GM12865 (cell line): ENCODE data around the gene SERPINB12.
A peak's percentile ranks its signal among the peaks of the same experiment; 100 is the strongest.

Experiments
- DNase-seq: peaks from one replicate; pipeline ENCODE4 v3.0.0; 2010; ENCODE audit warnings: low read depth
- H3K4me3 ChIP-seq: 2 replicates; pipeline ENCODE4 v1.5.1; 2011; ENCODE audit warnings: mild to moderate bottlenecking, low read depth, low read length, control low read depth
- TF ChIP-seq, protein P1 (sequence below): IDR thresholded peaks from 2 replicates; pipeline ENCODE4 v1.5.1; 2011; ENCODE audit warnings: low read length, control low read depth, low read depth, inconsistent platforms; ENCODE audit not compliant: insufficient read depth; ENCODE audit errors: missing control alignments

SERPINB12 gene

GRCh38 chr18:63562284-63562683 is 20.1 kb downstream of the SERPINB12 start:
- peak; percentile 33 for DNase-seq
- H3K4me3 ChIP-seq: no peak overlapping the region
- TF ChIP-seq, protein P1, sequence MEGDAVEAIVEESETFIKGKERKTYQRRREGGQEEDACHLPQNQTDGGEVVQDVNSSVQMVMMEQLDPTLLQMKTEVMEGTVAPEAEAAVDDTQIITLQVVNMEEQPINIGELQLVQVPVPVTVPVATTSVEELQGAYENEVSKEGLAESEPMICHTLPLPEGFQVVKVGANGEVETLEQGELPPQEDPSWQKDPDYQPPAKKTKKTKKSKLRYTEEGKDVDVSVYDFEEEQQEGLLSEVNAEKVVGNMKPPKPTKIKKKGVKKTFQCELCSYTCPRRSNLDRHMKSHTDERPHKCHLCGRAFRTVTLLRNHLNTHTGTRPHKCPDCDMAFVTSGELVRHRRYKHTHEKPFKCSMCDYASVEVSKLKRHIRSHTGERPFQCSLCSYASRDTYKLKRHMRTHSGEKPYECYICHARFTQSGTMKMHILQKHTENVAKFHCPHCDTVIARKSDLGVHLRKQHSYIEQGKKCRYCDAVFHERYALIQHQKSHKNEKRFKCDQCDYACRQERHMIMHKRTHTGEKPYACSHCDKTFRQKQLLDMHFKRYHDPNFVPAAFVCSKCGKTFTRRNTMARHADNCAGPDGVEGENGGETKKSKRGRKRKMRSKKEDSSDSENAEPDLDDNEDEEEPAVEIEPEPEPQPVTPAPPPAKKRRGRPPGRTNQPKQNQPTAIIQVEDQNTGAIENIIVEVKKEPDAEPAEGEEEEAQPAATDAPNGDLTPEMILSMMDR: no peak

DNA sequence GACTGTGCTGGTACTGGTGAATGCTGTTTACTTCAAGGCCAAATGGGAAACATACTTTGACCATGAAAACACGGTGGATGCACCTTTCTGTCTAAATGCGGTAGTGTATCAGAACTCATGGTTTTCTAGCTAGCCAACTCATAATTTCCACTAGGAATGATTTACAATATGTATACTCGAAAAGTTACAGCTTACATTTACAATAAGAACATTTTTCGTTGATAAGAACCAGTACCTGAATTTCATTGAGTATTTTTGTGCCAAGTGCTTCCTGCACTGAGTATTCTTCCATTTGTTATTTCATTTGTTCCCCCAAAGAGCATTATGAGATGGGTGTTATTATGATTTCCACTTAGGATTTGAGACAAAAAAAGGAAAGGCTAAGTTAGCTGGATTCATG is 21.9 kb downstream of the SERPINB12 start:
- TF ChIP-seq, protein P1: no peak
- DNase-seq: no peak
- H3K4me3 ChIP-seq: no peak overlapping the region

GRCh38 chr18:63564561-63564960 is 22.4 kb downstream of the SERPINB12 start:
- TF ChIP-seq, protein P1: no peak
- no peak overlapping the region for H3K4me3 ChIP-seq
- DNase-seq: no peak

DNA sequence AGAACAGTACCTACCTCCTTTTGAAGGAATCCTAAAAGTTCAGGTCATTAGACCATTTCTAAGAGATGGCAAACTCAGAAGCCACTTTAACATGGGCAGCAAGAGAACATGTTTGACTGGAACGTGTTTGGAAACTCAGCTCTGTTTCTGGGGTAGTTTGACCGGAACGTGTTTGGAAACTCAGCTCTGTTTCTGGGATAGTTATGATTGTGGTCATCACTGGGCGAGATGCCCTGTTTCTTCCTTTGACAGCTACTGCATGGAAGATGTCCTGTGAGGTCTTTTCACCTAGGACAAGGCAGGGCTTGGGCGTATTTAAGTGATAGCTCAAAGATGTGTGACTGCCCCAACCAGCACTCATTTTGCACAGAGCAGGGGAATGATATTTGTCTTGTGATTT is 25.1 kb downstream of the SERPINB12 start:
- H3K4me3 ChIP-seq: no peak overlapping the region
- TF ChIP-seq, protein P1: no peak
- DNase-seq: no peak

GRCh38 chr18:63567825-63568224 is 25.7 kb downstream of the SERPINB12 start:
- TF ChIP-seq, protein P1: no peak
- no peak overlapping the region for H3K4me3 ChIP-seq
- DNase-seq: no peak

DNA sequence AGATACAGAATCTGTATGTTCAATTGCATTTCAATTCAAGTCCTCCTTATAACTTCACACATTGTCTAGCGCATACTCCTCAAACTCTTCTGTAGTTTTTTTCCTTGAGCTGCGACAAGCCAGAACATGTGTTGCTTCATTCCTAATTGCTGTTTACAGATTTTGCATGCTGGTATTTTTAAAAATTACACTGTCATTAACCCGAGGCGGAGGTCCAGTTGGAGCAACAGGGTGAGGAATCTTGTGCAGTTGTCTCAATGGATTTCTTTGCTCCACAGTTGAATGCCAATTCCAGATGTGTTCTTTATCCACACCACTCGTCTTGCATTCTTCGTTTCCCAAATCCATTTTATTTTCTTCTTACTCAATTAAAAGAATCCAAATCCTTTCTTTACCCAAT is 28.6 kb downstream of the SERPINB12 start:
- no peak for DNase-seq
- H3K4me3 ChIP-seq: no peak overlapping the region
- TF ChIP-seq, protein P1: no peak

- DNase-seq: no peak
- TF ChIP-seq, protein P1: no peak
- no peak overlapping the region for H3K4me3 ChIP-seq
These were observed 33.5 kb downstream of the SERPINB12 start for GRCh38 chr18:63575681-63576080.
